Activated CD4-positive, CD25-positive, alpha-beta regulatory T cell treated with anti-CD3 and anti-CD28 coated beads, Interleukin-2, amount 50 U/mL, for 16 hours (primary cell): ENCODE results near the gene MRFAP1.

Experiments used
- DNase-seq: peaks from one replicate; pipeline ENCODE4 v3.0.0-alpha.2; 2020; ENCODE audit warnings: low read depth, low spot score

MRFAP1 gene

GRCh38 chr4:6689506-6689960, 49.0 kb downstream of the MRFAP1 start:
- DNase-seq = no peak
